GM18861 (cell line): ENCODE measurements around the gene MINDY4.

Experiments
- ATAC-seq: cut with Tn5 transposase; IDR thresholded peaks from one replicate; pipeline ENCODE4 v1.9.1; 2021; ENCODE audit not compliant: unreplicated experiment

Gene MINDY4

DNA sequence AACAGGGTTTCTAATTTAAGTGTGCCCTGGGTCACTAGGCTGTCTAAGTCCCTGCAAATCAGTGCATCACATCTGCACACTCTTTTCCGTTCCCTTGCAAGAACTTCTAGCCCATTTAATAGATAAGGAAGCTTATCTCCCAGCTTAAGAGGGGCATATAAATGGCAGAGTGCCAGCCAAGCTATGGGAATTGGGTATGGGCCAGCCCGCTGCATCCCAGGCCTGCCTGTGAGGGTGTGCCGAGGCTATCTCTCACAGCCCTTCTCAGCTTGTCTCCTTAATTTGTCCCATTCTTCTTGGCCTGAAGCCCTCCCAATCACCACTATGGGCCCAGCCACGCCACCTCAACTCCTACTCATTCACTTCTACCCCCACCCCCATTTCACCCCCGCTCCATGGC lies 155.1 kb downstream of the MINDY4 start:
- no peak for ATAC-seq

- no peak for ATAC-seq
These were observed 155.8 kb downstream of the MINDY4 start for GRCh38 chr7:30927040-30927439.

GRCh38 chr7:30927559-30927958 lies 156.3 kb downstream of the MINDY4 start:
- ATAC-seq, result no peak

DNA sequence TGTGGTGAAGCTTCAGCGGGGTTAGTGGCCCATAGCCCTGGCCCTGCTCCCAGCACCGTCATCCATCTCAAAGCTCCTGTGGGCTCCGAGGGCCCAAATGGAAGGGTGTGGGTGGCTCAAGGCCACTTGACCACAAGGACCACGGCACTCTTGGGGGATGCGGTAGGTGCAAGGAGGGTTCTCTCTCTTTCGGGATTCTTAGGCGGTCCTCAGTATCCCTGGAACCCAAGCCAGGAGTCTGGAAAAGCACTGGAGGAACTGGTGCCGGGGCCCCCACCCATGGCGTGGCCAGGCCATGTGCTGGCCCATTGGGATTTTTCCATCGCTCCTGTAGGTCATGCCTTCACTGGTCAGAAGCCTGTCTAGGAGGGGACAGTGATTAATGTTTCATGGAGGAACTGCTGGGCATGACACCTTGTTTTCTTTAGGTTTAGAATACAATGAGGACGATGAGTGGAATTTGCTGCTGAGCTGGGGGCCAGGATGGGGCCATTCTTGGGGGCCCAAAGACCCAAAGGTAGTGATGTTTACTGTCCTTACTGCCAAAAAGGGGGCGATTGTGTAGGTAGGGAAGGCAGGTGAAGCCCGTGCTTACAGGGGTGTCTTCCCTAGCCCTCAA lies 157.1 kb downstream of the MINDY4 start:
- ATAC-seq, result no peak

DNA sequence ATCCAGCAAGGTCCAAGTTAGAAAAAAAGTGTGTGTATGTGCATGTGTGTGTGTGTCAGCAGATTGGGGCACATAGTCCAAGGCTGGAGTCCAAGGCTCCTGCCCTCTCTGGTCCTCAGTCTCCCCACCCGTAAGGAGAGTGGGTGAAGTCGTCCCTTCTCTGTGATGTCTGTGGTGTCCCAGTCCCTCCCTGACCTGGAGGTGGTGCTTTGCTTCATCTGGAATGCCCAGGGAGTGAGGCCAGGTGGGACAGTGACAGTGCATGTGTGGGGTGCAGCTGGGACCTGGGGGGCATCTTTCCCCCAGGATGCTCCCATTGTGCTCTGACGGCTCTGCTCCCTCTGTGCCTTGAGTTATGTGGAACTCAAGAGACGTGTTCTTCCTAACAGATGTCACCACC lies 158.5 kb downstream of the MINDY4 start:
- ATAC-seq, result no peak

DNA sequence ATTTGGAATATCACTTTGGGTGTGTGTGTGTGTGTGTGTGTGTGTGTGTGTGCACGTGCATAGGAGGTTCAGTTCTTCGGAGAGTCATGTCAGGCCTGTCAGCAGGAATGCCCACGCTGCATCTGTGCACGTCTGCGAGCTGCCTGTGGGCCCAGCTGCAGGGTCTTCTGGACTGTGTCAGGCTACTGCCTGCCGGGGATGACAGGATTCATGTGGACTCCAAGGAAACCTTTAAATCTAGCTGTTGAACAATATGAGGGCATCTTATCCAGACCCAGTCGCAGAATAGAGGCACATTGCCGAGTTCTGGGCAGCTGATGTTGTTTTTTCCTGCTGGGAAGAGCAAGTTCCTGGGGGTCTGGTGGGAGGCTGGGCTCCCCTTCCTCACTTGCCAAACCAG lies 159.4 kb downstream of the MINDY4 start:
- ATAC-seq, result no peak

GRCh38 chr7:30931161-30931928 lies 160.1 kb downstream of the MINDY4 start:
- ATAC-seq, result no peak

- ATAC-seq, result no peak
These were observed 160.8 kb downstream of the MINDY4 start for GRCh38 chr7:30931929-30932540.

GRCh38 chr7:30932562-30932961 lies 161.3 kb downstream of the MINDY4 start:
- no peak for ATAC-seq

DNA sequence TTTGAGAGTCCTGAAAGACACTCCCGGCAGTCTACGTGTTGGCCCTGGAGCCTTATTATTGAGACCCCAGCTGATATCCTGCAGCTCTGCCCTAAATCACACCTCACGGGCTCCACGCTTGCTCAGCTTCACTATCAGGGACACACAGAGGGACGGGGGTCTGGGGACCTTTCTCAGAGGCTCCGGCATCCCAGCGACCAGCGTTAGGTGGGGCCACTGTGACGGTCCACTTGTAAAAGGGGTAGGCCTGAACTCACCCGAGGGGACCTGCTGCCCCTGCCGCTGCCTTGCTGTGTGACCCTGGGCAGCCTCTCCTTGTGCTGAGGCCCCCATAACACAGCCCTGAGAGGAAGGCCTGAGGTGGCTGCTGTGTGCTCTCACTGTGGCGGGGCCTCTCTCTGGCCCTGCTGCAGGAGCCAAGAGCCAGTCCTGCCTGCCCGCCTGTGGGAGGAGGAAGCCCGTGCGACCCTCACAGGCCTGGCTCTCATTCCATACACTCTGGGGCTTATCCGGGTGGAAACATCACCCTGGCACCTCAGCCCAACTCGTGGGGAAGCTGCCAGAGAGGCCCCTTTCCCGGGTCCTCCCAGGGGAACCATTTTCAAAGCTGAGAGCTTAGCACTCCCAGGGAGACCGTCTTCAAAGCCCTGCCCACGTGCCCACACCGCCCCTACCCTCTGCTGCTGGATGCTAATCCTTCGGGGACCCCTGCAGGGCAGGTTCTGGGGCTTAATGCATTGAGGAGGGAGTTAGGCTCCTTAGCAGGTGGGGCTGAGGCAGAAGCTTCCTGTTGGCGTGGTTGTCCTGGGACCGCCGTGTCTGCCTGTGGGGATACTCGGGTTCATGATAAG lies 162.1 kb downstream of the MINDY4 start:
- no peak for ATAC-seq

- ATAC-seq, result no peak
These were observed 163.0 kb downstream of the MINDY4 start for GRCh38 chr7:30934225-30934624.

DNA sequence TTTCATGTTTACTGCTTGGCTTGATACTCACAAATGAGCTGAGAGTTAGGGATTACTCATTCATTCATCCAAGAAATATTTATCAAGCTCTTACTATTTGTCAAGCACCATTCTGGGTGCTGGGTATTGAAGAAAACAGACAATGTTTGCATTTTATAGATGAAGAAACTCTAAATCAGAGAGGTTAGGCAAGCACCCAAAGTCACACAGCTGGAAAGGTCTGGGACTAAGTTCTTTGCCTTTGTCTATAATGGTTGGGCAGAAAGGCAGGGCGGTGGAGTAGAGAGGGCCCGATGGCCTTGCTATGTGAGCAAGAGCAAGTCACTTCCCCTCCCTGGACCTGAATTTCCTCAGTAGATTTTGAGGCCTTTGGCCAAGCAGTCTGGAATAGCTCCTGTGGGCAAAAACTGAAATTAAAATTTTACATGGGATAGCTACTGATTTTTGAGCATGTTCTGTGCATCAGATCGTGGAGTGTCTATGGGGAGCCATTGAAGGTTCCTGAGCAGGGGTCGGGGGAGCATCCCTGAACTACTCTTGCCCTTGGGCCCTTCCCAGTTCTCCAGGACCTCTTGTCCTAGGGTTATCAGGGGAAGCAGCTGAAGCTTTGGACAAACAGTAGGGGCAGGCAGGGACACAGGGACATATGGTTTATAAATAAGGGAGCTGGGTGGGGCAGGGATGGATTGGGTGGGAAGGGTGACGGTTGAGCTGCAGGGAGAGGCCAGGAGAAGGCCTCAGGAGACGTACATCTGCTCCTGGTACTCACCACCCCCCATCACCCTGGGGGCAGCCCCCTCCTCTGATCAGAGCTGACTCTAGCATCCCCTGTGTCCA lies 163.7 kb downstream of the MINDY4 start:
- no peak for ATAC-seq

GRCh38 chr7:30935569-30935877 lies 164.3 kb downstream of the MINDY4 start:
- ATAC-seq, result no peak

GRCh38 chr7:30936650-30937245 lies 165.5 kb downstream of the MINDY4 start:
- ATAC-seq, result no peak

GRCh38 chr7:30937416-30937815 lies 166.2 kb downstream of the MINDY4 start:
- ATAC-seq, result no peak

GRCh38 chr7:30938435-30939316 lies 167.5 kb downstream of the MINDY4 start:
- ATAC-seq, result peak; percentile 44

- no peak for ATAC-seq
These were observed 170.5 kb downstream of the MINDY4 start for GRCh38 chr7:30941582-30942323.
